HUES48 (cell line): ENCODE measurements around the gene CFB.

ENCODE experiments used
- H3K27ac ChIP-seq: one replicate; pipeline ENCODE4 v1.7.0; 2013; ENCODE audit warnings: low read depth, low read length, inconsistent platforms
- H3K27me3 ChIP-seq: 2 replicates; pipeline ENCODE4 v1.6.1; 2013; ENCODE audit warnings: mild to moderate bottlenecking, low read length; ENCODE audit not compliant: control insufficient read depth, insufficient read depth
- H3K36me3 ChIP-seq: 2 replicates; pipeline ENCODE4 v1.6.1; 2013; ENCODE audit warnings: low read length; ENCODE audit not compliant: control insufficient read depth, insufficient read depth
- H3K4me1 ChIP-seq: 2 replicates; pipeline ENCODE4 v1.6.1; 2013; ENCODE audit warnings: mild to moderate bottlenecking, low read length; ENCODE audit not compliant: control insufficient read depth, insufficient read depth
- H3K4me3 ChIP-seq: 2 replicates; pipeline ENCODE4 v1.5.1; 2013; ENCODE audit warnings: mild to moderate bottlenecking, low read depth, low read length
- H3K9ac ChIP-seq: 2 replicates; pipeline ENCODE4 v1.6.1; 2013; ENCODE audit warnings: mild to moderate bottlenecking, low read depth, low read length, moderate library complexity
- H3K9me3 ChIP-seq: 2 replicates; pipeline ENCODE4 v1.6.1; 2013; ENCODE audit warnings: low read length; ENCODE audit not compliant: control insufficient read depth, insufficient read depth

Gene CFB

GRCh38 chr6:31966997-31967925 is 21.4 kb downstream of the CFB start:
- Histone ChIP-seq H3K9me3 (no peaks in the 10 kb centered on the region), H3K36me3 (peaks cover 79% of the 10 kb centered on the region), H3K27ac (no peak overlapping the region), H3K27me3 (no peaks in the 10 kb centered on the region), H3K4me3 (no peak overlapping the region), H3K4me1 (no peaks in the 10 kb centered on the region), H3K9ac (no peak overlapping the region)

- Histone ChIP-seq H3K9me3 (no peaks in the 10 kb centered on the region), H3K9ac (no peak overlapping the region), H3K27me3 (no peaks in the 10 kb centered on the region), H3K4me3 (no peak overlapping the region), H3K36me3 (peaks cover 73% of the 10 kb centered on the region), H3K4me1 (no peaks in the 10 kb centered on the region), H3K27ac (no peak overlapping the region)
These were observed 22.0 kb downstream of the CFB start for GRCh38 chr6:31967926-31968320.

- Histone ChIP-seq H3K36me3 (peaks cover 69% of the 10 kb centered on the region), H3K9ac (no peak overlapping the region)
These were observed 22.4 kb downstream of the CFB start for GRCh38 chr6:31968326-31968725.

GRCh38 chr6:31968791-31969711 is 23.2 kb downstream of the CFB start:
- H3K4me1 ChIP-seq, result no peaks in the 10 kb centered on the region
- no peak overlapping the region for H3K4me3 ChIP-seq
- H3K36me3 ChIP-seq, result peaks cover 62% of the 10 kb centered on the region
- H3K9ac ChIP-seq, result no peak overlapping the region
- H3K27ac ChIP-seq, result no peak overlapping the region
- H3K27me3 ChIP-seq, result no peaks in the 10 kb centered on the region
- no peaks in the 10 kb centered on the region for H3K9me3 ChIP-seq

More at GRCh38 chr6:31968326-31968725, 22.4 kb downstream of the CFB start:
- Histone ChIP-seq H3K27me3 (no peaks in the 10 kb centered on the region), H3K9me3 (no peaks in the 10 kb centered on the region), H3K27ac (no peak overlapping the region), H3K4me1 (no peaks in the 10 kb centered on the region), H3K4me3 (no peak overlapping the region)

- H3K4me1 ChIP-seq, result no peaks in the 10 kb centered on the region
- H3K4me3 ChIP-seq, result no peak overlapping the region
- H3K36me3 ChIP-seq, result peaks cover 55% of the 10 kb centered on the region
- H3K9ac ChIP-seq, result no peak overlapping the region
- no peaks in the 10 kb centered on the region for H3K9me3 ChIP-seq
- H3K27me3 ChIP-seq, result no peaks in the 10 kb centered on the region
- no peak overlapping the region for H3K27ac ChIP-seq
These were observed 24.1 kb downstream of the CFB start for GRCh38 chr6:31969712-31970603.

- Histone ChIP-seq H3K4me1 (no peaks in the 10 kb centered on the region), H3K36me3 (peaks cover 47% of the 10 kb centered on the region), H3K4me3 (peak overlapping the region; percentile 92), H3K9me3 (no peaks in the 10 kb centered on the region), H3K9ac (no peak overlapping the region), H3K27ac (peak overlapping the region; percentile 99), H3K27me3 (no peaks in the 10 kb centered on the region)
These were observed 24.8 kb downstream of the CFB start for GRCh38 chr6:31970604-31971271.

GRCh38 chr6:31971279-31971992 is 25.5 kb downstream of the CFB start:
- no peaks in the 10 kb centered on the region for H3K27me3 ChIP-seq
- peak overlapping the region; percentile 77 for H3K9ac ChIP-seq
- H3K9me3 ChIP-seq, result no peaks in the 10 kb centered on the region
- H3K36me3 ChIP-seq, result peaks cover 40% of the 10 kb centered on the region
- H3K4me3 ChIP-seq, result peak overlapping the region; percentile 92
- peak overlapping the region; percentile 99 for H3K27ac ChIP-seq
- H3K4me1 ChIP-seq, result no peaks in the 10 kb centered on the region

- Histone ChIP-seq H3K4me1 (no peaks in the 10 kb centered on the region), H3K27ac (peak within 1 kb of the TSS; percentile 99), H3K27me3 (no peaks in the 10 kb centered on the region), H3K36me3 (peaks cover 33% of the 10 kb centered on the region), H3K9me3 (no peaks in the 10 kb centered on the region), H3K9ac (peak within 1 kb of the TSS; percentile 77), H3K4me3 (peak within 1 kb of the TSS; percentile 92)
These were observed 26.3 kb downstream of the CFB start, which contains the start of gene DXO for GRCh38 chr6:31971993-31972708. TSS of gene DXO (minus strand) at chr6:31972138. CDS start at chr6:31971675, 463 bp downstream.

- peak overlapping the region; percentile 92 for H3K4me3 ChIP-seq
- peaks cover 26% of the 10 kb centered on the region for H3K36me3 ChIP-seq
- no peaks in the 10 kb centered on the region for H3K27me3 ChIP-seq
- H3K4me1 ChIP-seq, result no peaks in the 10 kb centered on the region
- peak overlapping the region; percentile 77; the same call in 1 of the 2 replicates for H3K9ac ChIP-seq
- H3K9me3 ChIP-seq, result no peaks in the 10 kb centered on the region
- peak overlapping the region; percentile 99 for H3K27ac ChIP-seq
These were observed 26.9 kb downstream of the CFB start for GRCh38 chr6:31972709-31973350.
